ENCODE data around the gene SLC39A9.

Gene SLC39A9

GRCh38 chr14:69505338-69506240, 107.1 kb downstream of the SLC39A9 start:
- DNase-seq = no peak

DNA sequence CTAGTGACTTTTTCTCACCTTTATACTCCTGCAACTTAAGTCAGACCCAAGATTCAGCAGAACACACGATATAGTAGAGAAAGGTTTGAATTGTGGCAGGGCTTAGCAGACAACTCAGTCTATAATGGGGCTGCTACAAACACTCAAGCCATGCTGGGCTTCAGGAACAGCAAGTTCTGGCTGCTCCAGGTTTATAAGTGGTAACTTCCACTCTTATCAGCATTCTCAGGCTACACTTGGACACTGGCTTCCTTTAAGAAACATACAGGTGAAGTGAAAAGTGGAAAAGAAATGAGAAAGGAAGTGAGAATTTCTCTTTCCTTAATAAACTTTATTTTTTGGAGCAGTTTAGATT, 107.7 kb downstream of the SLC39A9 start:
- no peak for DNase-seq

Measured in NCI-H187 treated with DMSO at 0.1 percent for 48 hours (cell line).